OCI-LY3 (cell line): ENCODE results near the gene SECTM1.

Source experiments
- H2AFZ ChIP-seq: fragments of 200-600, 300-600 bp; shearing (Covaris generic); 2 replicates; pipeline ENCODE4 v1.6.0; 2014; ENCODE audit warnings: antibody characterized with exemption, low read depth, low read length
- H3K27ac ChIP-seq: fragments of 200-600, 300-600 bp; sonication (generic); 2 replicates; pipeline ENCODE4 v1.5.1; 2014; ENCODE audit warnings: mild to moderate bottlenecking, low read length, moderate library complexity, mixed read lengths
- H3K27me3 ChIP-seq: fragments of 200-600, 300-600 bp; sonication (generic); 2 replicates; pipeline ENCODE4 v1.6.1; 2014; ENCODE audit warnings: low read depth, low read length, mixed read lengths
- H3K36me3 ChIP-seq: fragments of 200-600, 300-600 bp; sonication (generic); replicated peaks from 2 replicates; pipeline ENCODE3; 2014; ENCODE audit warnings: low read depth, low read length, mixed read lengths
- H3K4me1 ChIP-seq: fragments of 300-600, 200-600 bp; sonication (generic); 2 replicates; pipeline ENCODE4 v1.6.1; 2014; ENCODE audit warnings: low read length, mixed read lengths
- H3K4me2 ChIP-seq: fragments of 200-600, 300-600 bp; sonication (generic); 2 replicates; pipeline ENCODE4 v1.6.1; 2014; ENCODE audit warnings: low read length, mixed read lengths
- H3K4me3 ChIP-seq: fragments of 300-600, 200-600 bp; sonication (generic); 2 replicates; pipeline ENCODE4 v1.5.1; 2014; ENCODE audit warnings: antibody characterized with exemption, mild to moderate bottlenecking, low read length, moderate library complexity
- H3K79me2 ChIP-seq: fragments of 300-600, 200-600 bp; shearing (Covaris generic); 2 replicates; pipeline ENCODE4 v1.6.1; 2014; ENCODE audit warnings: mild to moderate bottlenecking, low read length, mixed read lengths
- H3K9ac ChIP-seq: fragments of 300-600, 200-600 bp; shearing (Covaris generic); 2 replicates; pipeline ENCODE4 v1.6.0; 2014; ENCODE audit warnings: mild to moderate bottlenecking, low read length, moderate library complexity
- H3K9me3 ChIP-seq: fragments of 200-600, 300-600 bp; shearing (Covaris generic); 2 replicates; pipeline ENCODE4 v1.6.1; 2014; ENCODE audit warnings: low read length, mixed read lengths; ENCODE audit not compliant: insufficient read depth
- H4K20me1 ChIP-seq: fragments of 200-600, 300-600 bp; sonication (generic); 2 replicates; pipeline ENCODE4 v1.6.1; 2016; ENCODE audit warnings: low read length, mixed read lengths; ENCODE audit not compliant: insufficient read depth
- CTCF ChIP-seq: fragments of 200-600, 300-600 bp; sonication (generic); IDR thresholded peaks from 2 replicates; pipeline ENCODE4 v1.5.1; 2014; ENCODE audit warnings: antibody characterized with exemption, low read length, low read depth
- EZH2phosphoT487 ChIP-seq: fragments of 200-600 bp; shearing (Covaris generic); IDR thresholded peaks from 2 replicates; pipeline ENCODE4 v1.6.1; 2018; ENCODE audit warnings: antibody characterized with exemption, mixed run types, low read depth

Gene SECTM1

GRCh38 chr17:82314012-82314726 is 19.4 kb downstream of the SECTM1 start:
- Histone ChIP-seq H3K4me3 (no peak overlapping the region), H3K27ac (no peak overlapping the region), H3K27me3 (no peaks in the 10 kb centered on the region), H2AFZ (no peak overlapping the region), H3K9me3 (no peaks in the 10 kb centered on the region), H3K9ac (no peak overlapping the region), H3K4me1 (no peaks in the 10 kb centered on the region), H4K20me1 (no peaks in the 10 kb centered on the region), H3K79me2 (no peaks in the 10 kb centered on the region), H3K4me2 (no peak overlapping the region), H3K36me3 (no peaks in the 10 kb centered on the region)
- TF ChIP-seq EZH2phosphoT487 (no peak), CTCF (no peak)

- H3K4me1 ChIP-seq = no peaks in the 10 kb centered on the region
Observed at GRCh38 chr17:82313195-82314011, 20.2 kb downstream of the SECTM1 start.

GRCh38 chr17:82311971-82312370 is 21.6 kb downstream of the SECTM1 start:
- H3K9me3 ChIP-seq = no peaks in the 10 kb centered on the region
- H3K36me3 ChIP-seq = no peaks in the 10 kb centered on the region
- H2AFZ ChIP-seq = no peak overlapping the region
- H3K79me2 ChIP-seq = no peaks in the 10 kb centered on the region
- H3K27me3 ChIP-seq = no peaks in the 10 kb centered on the region
- H3K4me3 ChIP-seq = no peak overlapping the region
- no peak overlapping the region for H3K4me2 ChIP-seq
- H3K27ac ChIP-seq = no peak overlapping the region
- H3K4me1 ChIP-seq = no peaks in the 10 kb centered on the region
- H4K20me1 ChIP-seq = no peaks in the 10 kb centered on the region
- no peak overlapping the region for H3K9ac ChIP-seq
- no peak for TF ChIP-seq EZH2phosphoT487

More at GRCh38 chr17:82313195-82314011, 20.2 kb downstream of the SECTM1 start:
- Histone ChIP-seq H3K36me3 (no peaks in the 10 kb centered on the region), H3K9me3 (no peaks in the 10 kb centered on the region), H3K4me2 (no peak overlapping the region), H4K20me1 (no peaks in the 10 kb centered on the region), H3K4me3 (no peak overlapping the region), H3K27ac (no peak overlapping the region), H3K9ac (no peak overlapping the region), H2AFZ (no peak overlapping the region), H3K79me2 (no peaks in the 10 kb centered on the region), H3K27me3 (no peaks in the 10 kb centered on the region)
- TF ChIP-seq EZH2phosphoT487 (no peak), CTCF (no peak)

- TF ChIP-seq CTCF (no peak), EZH2phosphoT487 (no peak)
- H3K9me3 ChIP-seq = no peaks in the 10 kb centered on the region
- H4K20me1 ChIP-seq = no peaks in the 10 kb centered on the region
- no peak overlapping the region for H3K4me3 ChIP-seq
- no peak overlapping the region for H3K27ac ChIP-seq
- H3K27me3 ChIP-seq = no peaks in the 10 kb centered on the region
- no peaks in the 10 kb centered on the region for H3K4me1 ChIP-seq
- no peaks in the 10 kb centered on the region for H3K36me3 ChIP-seq
- H3K9ac ChIP-seq = no peak overlapping the region
- H2AFZ ChIP-seq = no peak overlapping the region
- H3K4me2 ChIP-seq = no peak overlapping the region
- no peaks in the 10 kb centered on the region for H3K79me2 ChIP-seq
Observed at GRCh38 chr17:82310877-82311276, 22.7 kb downstream of the SECTM1 start.
